ENCODE results near the gene AFMID.
"Not testable (repeated sequence)": the region's sequence is repeated elsewhere in the genome, so short reads cannot be mapped to it uniquely, and the experiment has no call there.

Gene AFMID

GRCh38 chr17:78154903-78155811 lies 32.0 kb upstream of the AFMID start:
- DNase-seq (ENCODE audit: low read depth in 2 of 2): no peak

DNA sequence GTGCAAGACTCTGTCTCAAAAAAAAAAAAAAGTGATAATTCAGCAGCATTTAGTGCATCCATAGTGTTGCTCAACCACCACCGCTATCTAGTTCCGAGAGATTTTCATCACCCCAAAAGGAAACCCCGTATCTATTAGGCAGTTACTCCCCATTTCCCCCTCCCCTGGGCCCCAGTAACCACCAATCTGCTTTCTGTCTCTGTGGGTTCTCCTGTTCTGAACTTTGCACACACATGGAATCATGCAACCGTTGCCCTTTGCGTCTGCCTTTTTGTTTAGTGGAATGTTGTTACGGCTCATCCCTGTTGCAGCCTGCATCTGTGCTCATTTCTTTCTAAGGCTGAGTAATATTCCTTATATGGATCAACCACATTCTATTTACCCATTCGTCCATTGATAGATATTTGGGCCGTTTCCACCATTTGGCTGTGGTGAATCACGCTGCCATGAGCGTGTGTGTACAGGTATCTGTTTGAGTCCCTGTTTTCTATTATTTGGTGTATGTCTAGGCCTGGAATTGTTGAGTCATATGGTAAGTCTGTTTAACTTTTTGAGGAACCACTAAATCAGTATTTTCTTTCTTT lies 27.5 kb upstream of the AFMID start:
- DNase-seq (ENCODE audit: low read depth in 2 of 2): peak; percentile 75 to 76

GRCh38 chr17:78163881-78164747 lies 23.0 kb upstream of the AFMID start:
- no peak for DNase-seq (ENCODE audit: low read depth in 2 of 2)

DNA sequence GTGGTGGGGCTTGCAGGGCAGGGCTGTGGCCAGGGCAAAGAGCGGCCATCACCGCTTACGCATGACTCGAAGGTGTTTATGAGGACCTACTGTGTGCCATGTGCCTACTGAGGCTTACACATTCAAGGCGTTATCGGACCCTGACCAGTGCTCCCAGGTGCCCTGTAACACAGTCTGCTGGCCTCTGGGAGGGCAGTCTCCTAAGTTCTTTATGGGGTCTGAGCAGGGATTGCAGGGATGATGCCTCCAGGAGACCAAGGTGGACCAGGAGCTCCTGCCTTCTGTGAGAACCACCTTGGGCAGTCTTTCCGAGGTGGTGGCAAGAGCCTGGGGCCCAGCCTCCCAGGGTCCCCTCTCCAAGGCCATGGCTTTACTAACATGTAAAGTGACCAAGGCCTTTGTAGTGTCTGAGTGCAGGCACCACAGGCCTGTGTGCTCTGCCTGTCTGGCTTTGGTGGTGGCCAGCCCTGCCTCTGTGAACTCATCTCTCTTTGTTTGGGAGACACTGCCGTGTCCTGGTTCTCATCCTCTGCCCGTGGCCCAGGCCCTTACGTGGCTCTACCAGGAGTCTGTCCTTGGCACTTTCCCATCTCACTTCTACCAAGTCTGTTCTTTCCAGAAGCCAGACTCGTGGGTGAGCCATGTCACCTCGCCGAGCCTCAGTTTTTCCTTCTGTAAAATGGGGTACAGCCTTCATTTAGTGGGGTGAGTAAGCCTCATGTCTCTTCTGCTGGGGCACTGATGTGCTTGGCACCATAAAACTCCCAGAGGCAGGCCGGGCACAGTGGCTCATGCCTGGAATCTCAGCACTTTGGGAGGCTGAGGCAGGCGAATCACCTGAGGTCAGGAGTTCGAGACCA lies 22.2 kb upstream of the AFMID start:
- DNase-seq (ENCODE audit: low read depth in 2 of 2): no peak

DNA sequence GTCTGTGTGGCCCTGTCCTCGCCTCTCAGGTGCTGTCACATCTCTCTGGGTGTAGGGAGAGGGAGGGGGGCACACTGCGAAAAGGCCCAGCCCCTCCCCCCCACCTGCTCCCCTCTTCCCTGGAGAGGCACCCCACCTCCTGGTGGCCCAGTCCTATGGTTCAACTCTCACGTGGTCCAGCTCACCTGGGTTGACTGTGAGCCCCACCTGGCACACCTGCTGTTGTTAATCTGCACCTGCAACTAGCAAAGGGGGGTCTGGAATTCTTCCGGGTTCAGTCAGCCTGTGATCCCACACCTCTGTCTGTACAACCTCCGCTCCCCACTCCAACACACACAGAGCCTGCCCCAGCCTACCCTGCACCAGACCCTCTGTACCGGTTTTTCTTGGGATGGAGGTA lies 20.7 kb upstream of the AFMID start:
- no peak for DNase-seq (ENCODE audit: low read depth in 2 of 2)

GRCh38 chr17:78168242-78168902 lies 18.8 kb upstream of the AFMID start, which contains the start of gene SYNGR2:
SYNGR2 (plus strand) TSS chr17:78168581; CDS start chr17:78168617, 36 bp downstream.
- DNase-seq (ENCODE audit: low read depth in 2 of 2): peak in 1 of 2 experiments; percentile 13

DNA sequence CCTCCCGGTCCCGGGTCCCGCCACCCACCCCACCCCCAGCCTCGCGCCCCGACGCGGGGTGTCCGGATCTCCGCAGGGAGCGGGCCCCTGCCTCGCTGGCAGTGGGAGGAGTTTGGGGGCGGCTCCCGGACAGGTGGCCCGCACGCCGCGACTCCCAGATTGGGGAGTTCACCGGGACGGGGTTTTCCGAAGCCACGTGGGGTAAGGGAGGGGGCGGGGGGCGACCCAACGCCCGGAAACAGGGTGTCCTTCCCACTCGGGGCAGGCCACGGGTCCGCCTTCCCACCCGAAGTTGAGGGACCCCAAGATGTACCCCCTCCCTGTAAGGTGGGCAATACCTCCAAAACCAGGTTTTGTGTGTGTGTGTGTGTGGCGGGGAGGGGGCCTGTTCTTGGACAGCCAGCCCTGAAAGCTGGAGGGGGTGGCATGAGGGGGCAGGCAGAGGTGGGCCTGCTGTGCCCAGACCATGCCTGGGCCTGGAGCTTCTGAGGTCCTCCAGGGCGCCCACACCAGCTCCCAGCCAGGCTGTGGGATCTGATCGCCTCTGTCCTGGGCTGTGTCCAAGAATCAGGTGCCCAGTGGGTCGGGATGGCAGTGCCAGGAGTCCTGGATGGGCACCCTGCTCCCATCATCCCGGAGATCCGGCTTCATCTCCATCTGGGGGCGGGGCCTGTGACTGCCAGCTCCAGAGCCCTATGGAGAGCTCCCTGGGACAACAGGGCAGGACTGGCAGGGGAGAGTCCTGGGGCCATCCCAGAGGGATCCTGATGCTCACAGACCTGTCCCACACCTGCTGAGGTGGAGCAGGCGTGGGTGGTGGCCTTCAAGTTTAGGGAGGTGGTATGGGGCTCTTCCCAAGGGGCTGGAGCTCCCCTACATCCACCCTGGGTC lies 18.0 kb upstream of the AFMID start:
- DNase-seq (ENCODE audit: low read depth in 2 of 2): no peak

DNA sequence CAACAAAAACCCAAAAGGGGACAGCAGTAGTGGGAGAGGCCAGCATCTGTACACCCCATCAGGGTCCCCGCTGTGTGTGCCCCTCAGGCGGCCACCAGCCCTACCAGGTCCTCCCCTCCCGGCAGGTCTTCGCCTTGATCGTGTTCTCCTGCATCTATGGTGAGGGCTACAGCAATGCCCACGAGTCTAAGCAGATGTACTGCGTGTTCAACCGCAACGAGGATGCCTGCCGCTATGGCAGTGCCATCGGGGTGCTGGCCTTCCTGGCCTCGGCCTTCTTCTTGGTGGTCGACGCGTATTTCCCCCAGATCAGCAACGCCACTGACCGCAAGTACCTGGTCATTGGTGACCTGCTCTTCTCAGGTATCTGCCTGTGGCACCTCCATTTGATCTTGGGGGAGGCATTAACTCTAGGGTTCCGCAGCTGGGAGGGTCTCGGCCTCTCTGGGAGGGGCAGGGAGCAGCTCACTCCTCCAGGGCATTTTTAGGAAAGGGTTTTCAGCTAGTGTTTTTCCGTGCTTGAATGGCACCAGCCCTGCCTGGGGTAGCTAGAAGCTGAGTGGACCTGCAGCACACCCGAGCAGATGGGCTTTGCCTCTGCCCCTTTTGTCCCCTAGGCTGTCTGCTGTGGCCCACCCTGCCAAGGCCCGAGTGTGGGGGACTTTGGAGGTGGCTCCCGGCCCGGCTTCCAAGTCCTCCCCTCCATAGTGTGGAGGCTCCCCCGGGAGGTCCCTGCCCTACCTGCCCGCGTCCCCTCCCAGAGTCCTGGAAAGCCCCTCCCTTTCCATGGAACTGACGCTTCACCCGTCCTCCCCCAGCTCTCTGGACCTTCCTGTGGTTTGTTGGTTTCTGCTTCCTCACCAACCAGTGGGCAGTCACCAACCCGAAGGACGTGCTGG lies 16.2 kb upstream of the AFMID start:
- no peak for DNase-seq (ENCODE audit: low read depth in 2 of 2)

GRCh38 chr17:78171591-78172248 lies 15.4 kb upstream of the AFMID start:
- not testable (repeated sequence) for DNase-seq (ENCODE audit: low read depth in 2 of 2)

DNA sequence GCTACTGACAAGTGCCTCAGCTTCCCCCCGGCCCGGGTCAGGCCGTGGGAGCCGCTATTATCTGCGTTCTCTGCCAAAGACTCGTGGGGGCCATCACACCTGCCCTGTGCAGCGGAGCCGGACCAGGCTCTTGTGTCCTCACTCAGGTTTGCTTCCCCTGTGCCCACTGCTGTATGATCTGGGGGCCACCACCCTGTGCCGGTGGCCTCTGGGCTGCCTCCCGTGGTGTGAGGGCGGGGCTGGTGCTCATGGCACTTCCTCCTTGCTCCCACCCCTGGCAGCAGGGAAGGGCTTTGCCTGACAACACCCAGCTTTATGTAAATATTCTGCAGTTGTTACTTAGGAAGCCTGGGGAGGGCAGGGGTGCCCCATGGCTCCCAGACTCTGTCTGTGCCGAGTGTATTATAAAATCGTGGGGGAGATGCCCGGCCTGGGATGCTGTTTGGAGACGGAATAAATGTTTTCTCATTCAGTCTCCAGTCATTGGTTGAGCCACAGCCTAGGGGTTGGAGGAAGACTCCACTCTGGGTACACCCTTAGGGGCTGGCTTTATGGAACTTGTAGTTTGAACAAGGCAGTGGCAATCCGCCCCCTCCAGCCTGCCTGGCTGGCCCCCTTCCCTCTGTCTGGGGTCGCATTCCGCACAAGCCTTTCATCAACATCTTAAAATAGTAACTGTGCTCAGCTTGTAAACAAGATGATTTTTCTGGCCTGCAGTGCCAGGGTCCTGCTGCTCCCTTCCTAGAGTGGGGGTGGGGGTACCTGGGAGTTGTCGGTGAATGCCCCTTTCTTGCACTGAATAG lies 14.7 kb upstream of the AFMID start:
- DNase-seq (ENCODE audit: low read depth in 2 of 2): no peak

DNA sequence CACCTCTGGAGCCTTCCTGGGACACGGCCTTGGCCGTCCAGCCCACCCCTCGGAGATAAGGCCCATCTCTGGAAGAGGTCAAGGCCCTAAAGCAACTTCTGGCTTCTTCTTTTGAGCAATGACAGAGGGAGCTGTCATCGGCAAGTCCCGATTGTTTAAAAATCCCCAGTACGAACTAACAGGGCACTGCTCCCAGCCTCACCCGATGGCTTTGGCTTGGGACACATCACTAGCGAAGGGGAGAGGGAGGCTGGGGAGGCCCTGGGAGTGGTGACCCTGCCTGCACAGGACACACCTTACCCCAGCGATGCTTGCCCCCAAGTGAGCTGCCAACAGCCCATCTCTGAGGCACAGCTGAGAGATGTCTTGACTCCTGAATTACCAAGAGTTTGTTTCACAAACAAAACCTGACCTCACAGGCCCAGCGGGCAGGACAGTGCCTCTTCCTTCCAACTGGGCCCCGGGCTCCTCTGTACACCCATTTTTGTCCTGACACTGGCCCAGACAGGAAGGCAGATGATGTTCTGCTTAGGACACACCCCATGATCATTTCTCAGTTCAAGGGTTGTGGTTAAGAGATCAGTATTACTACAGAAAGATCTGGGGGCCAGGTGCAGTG lies 14.0 kb upstream of the AFMID start:
- no peak for DNase-seq (ENCODE audit: low read depth in 2 of 2)

DNA sequence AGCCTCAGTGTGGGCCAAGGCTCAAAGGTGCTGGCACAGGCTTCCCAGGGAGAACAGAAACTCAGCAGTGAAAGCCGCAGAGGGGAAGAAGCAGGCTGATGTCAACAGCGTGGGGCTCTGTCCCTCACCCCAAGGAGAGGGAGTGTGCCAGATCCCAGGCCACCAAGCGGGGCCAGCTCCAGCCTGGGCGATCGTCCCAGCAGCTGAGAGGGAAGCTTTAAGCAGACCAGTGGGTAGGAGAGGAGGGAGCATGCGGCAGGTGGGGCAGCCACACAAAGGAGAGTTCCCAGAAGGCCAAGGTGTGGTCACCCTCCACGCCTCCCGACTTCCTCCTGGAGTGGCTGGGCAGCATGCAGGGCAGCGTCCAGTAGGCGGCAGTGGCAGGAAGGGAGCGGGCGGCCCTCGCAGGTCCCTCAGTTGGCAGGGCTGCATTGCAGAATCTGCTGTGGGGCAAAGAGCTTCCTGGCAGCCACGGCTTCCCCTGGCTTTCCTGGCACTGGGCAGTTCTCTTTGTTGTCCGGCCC lies 12.8 kb upstream of the AFMID start:
- DNase-seq (ENCODE audit: low read depth in 2 of 2): no peak

DNA sequence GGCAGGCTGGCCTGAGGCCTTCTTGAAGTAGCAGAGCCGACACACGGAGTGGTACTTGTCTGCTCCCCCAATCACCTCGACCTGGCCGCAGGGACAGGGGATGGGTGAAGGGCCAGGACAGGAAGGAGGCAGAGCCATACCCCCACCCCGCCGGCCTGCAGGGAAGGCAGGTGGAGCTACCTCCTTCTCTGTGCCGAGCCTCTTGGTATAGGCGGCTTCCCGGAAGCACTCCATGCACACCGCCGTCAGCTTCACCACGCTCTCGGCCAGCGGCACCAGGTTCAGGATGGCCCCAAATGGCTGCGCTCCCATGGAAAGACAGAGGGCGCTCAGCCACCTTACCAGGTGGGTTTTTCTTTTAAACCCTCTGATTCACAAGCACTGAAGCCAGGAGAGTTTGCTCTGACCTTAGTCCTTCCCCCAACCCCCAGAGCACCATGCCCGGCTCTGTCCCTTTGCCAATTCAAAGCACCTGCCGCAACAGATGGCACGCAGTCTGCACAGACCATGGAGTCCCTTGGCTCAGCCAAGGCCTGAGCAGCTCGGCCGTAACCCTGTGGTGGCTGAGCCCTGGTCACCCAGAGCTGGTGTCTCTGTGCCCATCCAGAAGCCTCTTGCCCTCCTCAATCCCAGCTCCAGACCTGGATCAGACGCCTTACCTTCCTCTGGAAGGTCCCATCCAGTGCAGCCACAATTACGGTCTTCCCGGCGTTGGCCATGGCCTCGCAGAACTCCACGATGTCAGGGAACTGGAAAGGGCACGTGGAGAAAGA lies 12.1 kb upstream of the AFMID start:
- no peak for DNase-seq (ENCODE audit: low read depth in 2 of 2)

DNA sequence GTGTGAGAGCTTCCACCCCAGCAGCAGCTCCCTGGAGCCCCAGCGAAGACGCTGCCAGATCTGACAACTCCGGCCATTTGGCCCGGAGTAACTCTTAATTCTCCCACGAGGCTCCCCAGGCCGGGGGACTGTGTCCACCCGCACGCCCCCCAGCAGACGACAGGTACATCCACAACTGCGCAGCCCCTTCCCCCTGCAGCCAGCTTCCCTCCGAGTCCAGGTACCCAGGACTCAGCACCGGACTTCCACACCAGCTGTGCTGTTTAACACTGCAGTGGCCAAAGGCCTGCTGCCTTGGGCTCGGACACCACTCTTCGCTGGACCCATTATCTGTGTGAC lies 11.6 kb upstream of the AFMID start:
- DNase-seq (ENCODE audit: low read depth in 2 of 2): no peak

GRCh38 chr17:78176548-78177025 lies 10.6 kb upstream of the AFMID start:
- DNase-seq (ENCODE audit: low read depth in 2 of 2): peak in 1 of 2 experiments; percentile 12

DNA sequence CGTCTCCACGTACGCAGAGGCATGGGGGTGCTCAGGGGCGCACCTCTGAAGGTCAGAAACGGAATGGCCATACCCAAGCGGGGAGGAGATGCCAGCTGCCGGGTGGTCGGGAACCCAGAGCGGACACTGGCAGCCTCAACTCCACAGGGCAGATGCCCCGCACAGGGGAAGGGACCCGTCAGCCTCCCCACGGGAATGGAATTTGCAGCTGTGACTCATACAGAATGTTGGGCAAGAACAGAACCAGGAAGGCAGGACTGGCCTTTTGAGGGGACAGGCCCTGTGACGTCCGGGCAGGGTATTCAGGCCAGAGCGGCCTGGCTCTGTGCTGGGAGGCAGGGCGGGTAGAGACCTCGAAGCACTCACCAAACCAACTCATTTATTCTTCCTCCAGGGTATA lies 7.8 kb upstream of the AFMID start:
- no peak for DNase-seq (ENCODE audit: low read depth in 2 of 2)

All from fibroblast of skin of left quadriceps (primary cell).